OCI-M1 (cell line): Measurements from ENCODE around the gene SMAD5.
A peak's percentile ranks its signal among the peaks of the same experiment; 100 is the strongest.

ENCODE experiments used
- DNase-seq: peaks from one replicate; lab custom pipeline; 2025; lab: John Stamatoyannopoulos, UW

Gene SMAD5

DNA sequence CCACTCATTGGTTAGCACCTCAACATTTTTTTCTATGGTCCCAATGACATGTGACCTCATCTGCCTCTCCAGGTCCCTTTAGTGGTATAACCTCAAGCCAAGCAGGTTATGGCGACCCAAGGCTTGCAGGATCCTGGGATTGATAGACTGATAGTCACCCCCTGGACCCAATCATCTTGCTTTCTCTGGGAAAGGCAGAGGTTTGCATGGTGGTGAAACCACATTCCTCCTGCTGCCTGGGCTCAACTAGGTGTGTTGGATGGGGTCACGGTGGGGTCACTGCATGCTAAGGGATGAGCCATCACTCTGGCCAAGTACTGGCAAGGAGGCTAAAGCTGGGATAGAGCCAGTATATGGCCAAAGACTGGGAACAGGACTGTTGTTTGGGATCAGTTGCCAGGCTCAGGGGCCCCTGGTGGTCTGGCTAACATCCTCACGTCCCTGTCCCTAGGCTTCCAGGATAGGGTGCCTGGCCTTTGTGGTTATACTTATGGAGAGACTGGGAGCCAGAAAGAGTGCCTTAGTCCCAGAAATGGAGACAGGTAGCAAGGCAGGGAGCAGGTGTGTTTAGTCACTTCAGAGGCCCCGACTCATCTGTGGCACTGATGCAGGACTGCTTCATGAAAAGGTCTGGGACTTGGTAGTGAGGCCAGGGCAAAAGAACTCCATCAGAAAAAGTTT, 65.0 kb downstream of the SMAD5 start:
- no peak for DNase-seq

GRCh38 chr5:136198453-136198852, 65.8 kb downstream of the SMAD5 start:
- no peak for DNase-seq

DNA sequence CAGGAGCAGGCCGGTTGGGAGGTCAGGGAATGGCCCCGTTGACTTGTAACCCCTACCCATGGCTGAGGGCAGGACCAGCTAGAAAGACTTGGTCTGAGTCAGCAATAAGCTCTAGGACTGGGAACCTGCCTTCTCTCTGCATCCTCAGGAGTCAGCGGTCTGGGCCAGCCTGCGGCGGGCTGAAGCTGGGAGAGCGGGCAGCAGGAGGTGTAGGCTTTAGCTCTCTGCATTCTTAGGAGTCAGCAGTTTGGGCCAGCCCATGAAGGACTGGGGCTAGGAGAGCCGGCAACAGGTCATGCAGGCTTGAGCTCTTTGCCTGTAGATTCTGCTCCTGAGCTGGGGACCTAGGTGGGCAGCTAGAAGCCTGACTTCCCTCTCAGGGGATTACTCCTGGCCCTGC, 66.8 kb downstream of the SMAD5 start:
- no peak for DNase-seq

DNA sequence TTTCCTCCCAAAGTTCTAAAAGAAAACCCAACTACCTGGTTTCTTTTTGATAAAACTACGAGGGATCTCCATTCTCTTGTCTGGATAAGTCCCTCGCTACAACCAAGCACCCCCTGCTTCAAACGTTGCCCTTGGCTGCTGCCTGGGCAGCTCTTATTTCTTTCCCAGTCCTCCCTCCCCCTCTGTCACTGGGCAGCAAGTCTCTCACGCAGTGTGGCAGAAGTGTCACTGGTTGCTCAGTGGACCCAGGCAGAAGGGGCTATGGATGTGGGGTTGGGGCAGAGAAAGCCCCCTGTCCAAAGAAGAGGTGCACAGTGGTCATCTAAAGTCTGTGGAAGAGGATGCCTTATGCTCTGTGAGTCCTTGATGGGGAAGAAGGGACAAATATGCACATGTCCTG, 67.5 kb downstream of the SMAD5 start:
- DNase-seq: no peak

DNA sequence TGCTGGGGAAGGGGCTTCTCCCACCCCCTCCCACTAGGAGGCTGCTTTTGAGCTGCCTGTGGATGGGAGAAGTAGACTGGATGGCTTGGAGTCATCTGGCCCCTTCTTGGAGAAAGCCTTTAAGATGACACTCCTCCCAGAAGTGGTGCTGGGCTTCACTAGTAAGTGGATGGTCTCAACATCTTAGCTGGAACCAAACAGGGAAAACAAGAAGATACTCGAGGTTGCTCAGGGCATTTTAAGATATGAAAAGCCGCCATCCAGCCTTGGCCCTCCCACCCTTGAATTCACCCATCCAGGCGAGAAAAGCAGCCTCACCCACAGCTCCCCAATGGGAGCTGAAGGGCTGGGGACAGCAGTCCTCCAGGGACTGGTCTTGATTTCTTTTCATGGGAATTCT, 68.1 kb downstream of the SMAD5 start:
- no peak for DNase-seq

DNA sequence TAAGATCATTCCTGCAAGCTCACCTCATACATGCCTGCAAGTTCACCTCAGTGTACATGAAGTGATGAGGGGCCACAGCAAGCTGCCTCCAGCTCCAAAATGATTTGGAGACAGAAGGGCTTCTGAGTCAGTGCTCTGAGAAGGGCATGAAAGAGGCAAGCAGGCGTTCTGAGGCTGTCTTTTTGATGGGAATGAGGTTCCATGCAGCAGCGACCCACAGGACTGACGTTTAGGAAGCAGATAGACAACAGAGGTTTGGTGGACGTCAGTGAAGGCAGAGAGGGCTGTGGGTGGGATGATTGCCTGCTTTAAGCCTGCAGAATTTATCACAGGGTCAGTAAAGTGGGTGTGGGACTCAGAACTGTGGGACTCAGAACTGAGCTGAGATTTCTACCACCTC, 69.2 kb downstream of the SMAD5 start:
- no peak for DNase-seq

DNA sequence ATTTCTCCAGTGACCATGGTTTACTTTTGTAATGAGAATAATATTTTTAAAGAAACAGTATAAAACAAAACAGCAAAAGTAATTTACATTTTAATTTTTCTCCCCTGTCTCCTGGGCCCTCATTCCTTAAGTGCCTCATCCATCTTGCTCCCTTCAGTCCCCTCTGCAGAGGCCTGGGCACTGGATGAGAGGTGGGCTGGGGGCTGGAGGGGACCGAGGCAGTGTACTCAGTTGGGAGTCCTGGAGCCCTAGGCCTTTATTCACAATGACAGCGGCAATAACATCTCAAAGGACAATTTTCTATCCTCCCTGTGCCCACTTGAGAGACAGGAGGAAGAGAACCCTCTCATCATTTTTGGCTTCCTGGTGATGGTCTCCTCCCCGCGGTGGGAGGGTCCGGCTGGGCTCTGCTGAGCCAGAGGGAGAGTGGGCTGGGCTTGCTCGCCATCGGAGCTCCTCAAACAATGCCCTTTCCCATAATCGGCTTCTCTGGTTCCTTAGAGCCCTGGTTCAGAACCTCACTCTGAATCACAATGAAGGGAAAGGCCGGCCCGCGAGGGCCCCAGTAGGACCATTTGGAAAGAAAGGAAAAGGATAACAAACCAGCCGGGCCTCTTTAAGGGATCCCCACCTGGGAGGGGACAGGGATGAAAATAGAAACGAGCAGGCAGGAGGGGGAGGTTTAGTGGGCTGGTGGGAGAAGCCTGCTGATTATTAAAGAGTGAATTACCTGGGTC, 70.0 kb downstream of the SMAD5 start:
- DNase-seq: no peak

GRCh38 chr5:136203303-136203922, 70.8 kb downstream of the SMAD5 start:
- DNase-seq: no peak

DNA sequence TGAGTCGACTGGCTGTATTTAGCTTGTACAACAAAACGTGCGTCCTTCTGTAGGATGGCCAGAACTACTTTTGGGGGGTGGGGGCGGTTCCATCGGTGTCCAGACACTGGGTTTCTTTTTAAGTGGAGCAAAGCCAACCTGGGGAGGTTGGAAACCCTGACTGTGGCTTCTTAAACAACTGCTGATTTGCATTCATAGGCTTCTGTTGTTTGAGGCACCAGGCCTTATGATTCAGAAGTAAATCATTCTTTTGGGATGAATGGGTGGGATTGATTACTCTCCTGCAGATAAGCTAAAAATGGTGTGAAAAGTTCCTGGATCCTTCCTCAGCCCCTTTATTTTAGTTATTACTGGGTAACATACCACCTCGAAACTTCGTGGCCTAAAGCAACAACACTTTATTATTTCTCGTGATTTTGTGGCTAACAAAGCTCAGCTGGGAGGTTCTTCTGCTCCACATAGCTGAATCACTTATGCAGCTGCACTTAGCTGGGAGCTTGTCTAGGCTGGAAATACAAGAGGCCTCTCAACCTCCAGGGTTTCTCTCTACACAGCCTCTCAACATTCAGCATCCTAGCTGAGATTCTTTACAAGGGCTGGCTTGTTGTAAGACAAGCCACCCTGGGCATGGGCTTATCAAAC, 72.5 kb downstream of the SMAD5 start:
- DNase-seq: no peak

- DNase-seq: no peak
Measured at GRCh38 chr5:136205941-136206340, 73.3 kb downstream of the SMAD5 start.

DNA sequence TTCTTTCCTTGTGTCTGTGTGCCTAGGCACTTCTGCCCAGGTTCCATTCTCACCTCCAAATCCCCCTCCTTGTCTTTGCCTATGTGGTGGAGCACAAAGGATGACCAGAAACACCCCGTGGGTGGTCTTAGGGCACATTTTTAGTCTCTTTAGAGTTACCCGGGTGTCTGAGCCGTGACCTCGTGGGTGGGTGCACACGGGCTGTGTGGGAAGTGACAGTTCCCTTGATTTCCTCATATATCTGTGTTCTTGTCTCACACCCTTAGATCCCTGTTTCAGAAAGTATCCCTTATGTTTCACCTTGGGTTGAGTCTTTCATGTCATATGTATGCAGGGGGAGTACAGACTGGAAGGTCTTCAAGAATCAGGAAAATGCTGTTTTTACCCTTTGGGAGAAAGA, 73.7 kb downstream of the SMAD5 start:
- no peak for DNase-seq

DNA sequence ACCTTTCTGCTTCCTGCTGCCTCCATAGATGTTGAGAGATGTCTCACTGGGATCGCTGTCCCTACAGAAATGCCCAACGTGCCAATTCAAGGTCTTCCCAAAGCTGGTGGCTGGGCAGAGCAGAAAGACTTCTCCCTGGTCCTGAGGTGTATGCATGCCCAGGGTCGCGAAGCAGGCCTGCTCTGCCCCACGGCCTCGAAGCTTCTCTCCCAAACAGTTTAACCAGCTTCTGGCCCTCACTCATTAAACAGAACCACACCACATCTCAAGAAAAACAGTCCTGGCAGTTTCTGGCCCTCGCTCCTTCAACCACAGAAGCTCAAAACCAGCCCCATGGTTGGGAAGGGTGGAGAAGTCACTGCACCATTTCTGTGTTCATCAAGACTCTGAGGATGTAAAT, 75.0 kb downstream of the SMAD5 start:
- DNase-seq: no peak

GRCh38 chr5:136208916-136209315, 76.3 kb downstream of the SMAD5 start:
- no peak for DNase-seq

- no peak for DNase-seq
Measured at GRCh38 chr5:136209346-136209910, 76.8 kb downstream of the SMAD5 start.

GRCh38 chr5:136210259-136210658, 77.6 kb downstream of the SMAD5 start:
- no peak for DNase-seq

GRCh38 chr5:136211282-136212040, 78.8 kb downstream of the SMAD5 start:
- no peak for DNase-seq

GRCh38 chr5:136212252-136212721, 79.6 kb downstream of the SMAD5 start:
- peak; percentile 58 for DNase-seq

DNA sequence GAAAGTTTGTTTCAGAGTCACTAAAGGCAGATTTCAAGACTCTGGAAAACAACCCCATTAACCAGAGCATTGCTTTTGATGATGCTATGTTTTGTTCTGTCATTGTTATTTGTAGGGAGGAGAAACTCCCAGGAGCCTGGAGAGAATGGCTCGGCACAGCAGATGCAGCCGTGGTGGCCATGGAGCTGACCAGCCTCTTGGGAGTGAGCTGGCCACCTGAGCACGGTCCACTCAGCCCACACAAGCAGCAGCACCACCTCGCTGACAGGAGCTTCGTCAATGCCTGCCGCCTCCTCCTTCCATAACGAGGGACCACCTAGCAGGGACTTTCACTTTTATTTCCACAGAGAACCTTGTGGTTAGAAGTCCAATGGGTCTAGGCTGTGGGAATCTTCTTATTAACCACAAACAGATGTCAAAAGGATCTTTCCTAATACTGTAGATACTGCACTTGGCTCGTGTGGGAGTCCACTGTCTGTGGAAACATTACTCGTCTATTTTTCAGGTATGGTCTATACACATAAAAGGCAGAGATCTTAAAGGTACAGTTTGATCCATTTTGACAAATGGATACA, 81.4 kb downstream of the SMAD5 start:
- DNase-seq: no peak

DNA sequence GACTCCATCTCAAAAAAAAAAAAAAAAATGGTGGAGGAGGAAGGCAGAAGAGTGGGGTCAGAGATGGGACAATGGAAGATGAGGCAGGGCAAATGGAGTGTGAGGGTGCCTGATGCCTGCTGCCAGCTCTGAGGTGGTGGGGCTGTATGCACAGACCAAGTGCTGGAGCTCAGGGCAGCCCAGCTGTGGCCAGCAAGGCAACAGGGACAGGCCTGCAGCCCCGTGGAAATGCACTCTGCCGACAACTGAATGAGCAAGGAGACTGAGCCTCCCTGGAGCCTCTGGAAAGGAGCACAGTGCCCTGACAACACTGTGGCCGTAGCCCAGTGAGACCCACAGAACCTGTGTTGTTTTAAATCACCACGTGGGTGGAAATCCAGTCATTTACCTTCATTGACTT, 83.2 kb downstream of the SMAD5 start:
- DNase-seq: no peak

DNA sequence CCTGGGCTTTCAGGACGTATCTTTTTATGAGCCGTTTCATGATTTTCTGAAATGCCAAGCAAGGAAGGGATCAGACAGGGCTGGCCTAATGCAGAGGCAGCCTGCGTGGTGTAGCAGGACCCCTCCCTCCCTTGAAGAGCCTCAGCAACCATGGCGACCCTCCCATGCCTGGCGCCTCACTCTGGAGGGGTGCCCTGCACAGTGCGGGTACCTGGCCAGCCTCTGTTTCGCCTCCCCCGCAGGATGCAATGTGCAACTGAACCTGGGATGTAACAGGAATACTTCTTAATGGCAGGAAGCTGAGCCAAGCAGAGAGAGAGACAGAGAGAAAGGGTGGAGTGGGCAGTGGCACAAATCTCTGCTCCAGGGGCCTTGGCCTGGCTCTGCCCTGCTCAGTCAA, 83.6 kb downstream of the SMAD5 start:
- DNase-seq: no peak

DNA sequence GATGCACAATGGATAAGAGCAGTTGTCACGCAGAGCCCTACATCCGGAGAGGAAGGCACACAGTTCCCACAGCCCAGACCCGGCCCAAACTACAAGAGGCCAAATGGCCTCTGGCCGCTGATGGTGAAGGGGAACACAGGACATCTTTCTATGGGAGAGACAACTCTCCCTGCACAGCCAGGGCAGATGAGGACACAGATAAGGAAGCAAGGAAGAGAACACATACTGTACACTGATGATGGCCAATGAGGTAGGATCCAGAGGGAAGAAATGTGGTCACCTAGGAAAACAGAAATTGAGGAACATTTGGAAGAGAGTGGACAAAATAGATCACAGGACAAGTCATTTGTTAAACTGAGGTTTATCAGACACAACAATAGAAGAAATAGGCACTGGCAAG, 88.7 kb downstream of the SMAD5 start:
- DNase-seq: no peak
